ENCODE data around the gene CSMD2. TPM values are rescaled to one million over a fixed set of nuclear protein-coding genes. Genes with fewer than 3 reads are reported as not detected.

Gene CSMD2
- polyA plus RNA-seq, 2 donors = 0.02 to 0.08 TPM

DNA sequence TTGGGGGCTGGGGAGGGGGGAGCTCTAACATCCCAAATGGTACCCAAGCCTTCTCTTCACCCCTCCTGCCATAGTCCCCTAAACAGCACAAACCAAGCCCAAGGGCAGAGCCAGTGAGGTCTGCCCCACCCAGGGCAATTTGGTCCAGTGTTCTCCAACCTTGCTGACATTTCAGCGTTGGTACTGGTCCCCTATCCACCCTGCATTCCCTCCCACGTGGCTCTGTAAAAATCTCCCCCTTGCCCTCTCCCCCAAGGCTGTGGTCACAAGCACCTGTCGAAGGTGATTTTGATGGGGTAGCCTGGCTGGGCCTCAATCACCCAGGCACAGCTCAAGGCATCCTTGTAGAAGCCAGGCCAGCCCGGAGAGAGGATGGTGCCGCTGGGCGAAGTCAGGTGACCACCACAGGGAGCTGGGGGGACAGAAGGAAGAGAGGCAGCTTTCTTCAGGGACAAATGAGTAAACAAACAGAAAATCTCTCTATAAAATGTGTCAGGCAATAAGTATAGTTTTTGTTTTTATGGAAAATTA, 438.7 kb downstream of the CSMD2 start:
- Histone ChIP-seq H3K36me3 (ENCODE audit: control insufficient read depth in 2 of 2, insufficient read depth in 2 of 2, low read length in 1 of 2) (no peaks in the 10 kb centered on the region), H3K27ac (ENCODE audit: low read depth in 2 of 2, low read length in 1 of 2) (no peak overlapping the region), H3K9me3 (ENCODE audit: control insufficient read depth in 2 of 2, insufficient read depth in 1 of 2, low read depth in 1 of 2, low read length in 1 of 2) (no peaks in the 10 kb centered on the region), H3K4me1 (ENCODE audit: control insufficient read depth in 2 of 2, insufficient read depth in 2 of 2, low read length in 1 of 2) (no peaks in the 10 kb centered on the region), H3K4me3 (ENCODE audit: low read depth in 1 of 2, low read length in 2 of 2) (no peak overlapping the region), H3K27me3 (ENCODE audit: control insufficient read depth in 1 of 2, insufficient read depth in 2 of 2, low read length in 2 of 2) (no peaks in the 10 kb centered on the region)
- WGBS, 2 donors = 82% methylated on average over 6 of the region's 6 CpGs

DNA sequence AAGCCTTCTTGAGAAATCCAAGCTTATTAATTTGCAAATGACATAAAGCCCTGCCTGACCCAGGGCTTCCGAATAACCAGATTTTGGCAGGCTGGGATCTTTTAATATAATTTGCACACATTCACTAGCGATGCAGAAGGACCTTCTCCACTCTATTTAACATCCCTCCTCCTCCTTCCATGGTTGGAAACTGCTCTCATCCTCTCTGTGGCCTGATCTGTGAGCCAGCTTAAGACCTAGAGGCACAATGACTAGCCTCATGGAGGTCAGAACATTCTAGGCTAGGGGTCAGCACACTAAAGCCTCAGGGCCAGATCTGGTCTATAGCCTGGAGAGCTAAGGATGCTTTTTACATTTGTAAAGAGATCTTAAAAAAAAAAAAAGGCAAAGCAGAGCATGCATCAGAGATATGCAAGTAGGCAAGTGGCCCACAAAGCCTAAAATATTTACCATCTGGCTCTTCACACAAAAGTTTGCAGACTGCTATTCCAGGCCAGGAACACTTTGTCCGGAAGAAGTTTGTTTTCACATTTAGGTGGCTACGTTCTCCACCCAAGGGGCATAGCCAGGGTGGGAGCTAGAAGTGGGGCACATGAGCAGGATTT, 439.4 kb downstream of the CSMD2 start:
- H3K9me3 ChIP-seq (ENCODE audit: control insufficient read depth in 2 of 2, insufficient read depth in 1 of 2, low read depth in 1 of 2, low read length in 1 of 2) = no peaks in the 10 kb centered on the region
- no peaks in the 10 kb centered on the region for H3K4me1 ChIP-seq (ENCODE audit: control insufficient read depth in 2 of 2, insufficient read depth in 2 of 2, low read length in 1 of 2)
- no peak overlapping the region for H3K4me3 ChIP-seq (ENCODE audit: low read depth in 1 of 2, low read length in 2 of 2)
- no peaks in the 10 kb centered on the region for H3K27me3 ChIP-seq (ENCODE audit: control insufficient read depth in 1 of 2, insufficient read depth in 2 of 2, low read length in 2 of 2)
- H3K27ac ChIP-seq (ENCODE audit: low read depth in 2 of 2, low read length in 1 of 2) = no peak overlapping the region
- 72 to 80% methylated on average over 4 of the region's 4 CpGs for WGBS, 2 donors
- no peaks in the 10 kb centered on the region for H3K36me3 ChIP-seq (ENCODE audit: control insufficient read depth in 2 of 2, insufficient read depth in 2 of 2, low read length in 1 of 2)

DNA sequence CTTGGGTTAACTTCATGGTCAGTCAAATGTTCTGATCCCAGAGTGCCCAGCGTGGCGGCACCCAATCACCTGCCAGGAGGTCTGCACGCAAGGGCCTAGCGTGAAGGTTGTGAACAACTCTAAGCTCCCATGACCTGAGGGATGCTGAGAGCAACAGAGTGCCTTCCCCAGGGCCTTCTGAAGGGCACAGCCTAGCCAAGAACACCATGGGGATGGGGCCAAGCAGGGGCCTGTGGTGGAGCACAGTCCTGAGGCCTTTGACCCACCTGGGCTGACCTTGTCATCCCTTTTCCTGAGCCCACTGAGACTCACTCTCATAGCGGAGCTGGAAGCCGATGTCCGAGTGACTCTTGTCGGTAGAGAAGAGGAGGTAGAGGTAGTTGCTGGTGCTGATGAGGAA, 440.0 kb downstream of the CSMD2 start:
- H3K4me3 ChIP-seq (ENCODE audit: low read depth in 1 of 2, low read length in 2 of 2) = no peak overlapping the region
- no peak overlapping the region for H3K27ac ChIP-seq (ENCODE audit: low read depth in 2 of 2, low read length in 1 of 2)
- no peaks in the 10 kb centered on the region for H3K9me3 ChIP-seq (ENCODE audit: control insufficient read depth in 2 of 2, insufficient read depth in 1 of 2, low read depth in 1 of 2, low read length in 1 of 2)
- WGBS, 2 donors = 95 to 97% methylated on average over 8 of the region's 8 CpGs
- H3K27me3 ChIP-seq (ENCODE audit: control insufficient read depth in 1 of 2, insufficient read depth in 2 of 2, low read length in 2 of 2) = no peaks in the 10 kb centered on the region
- H3K36me3 ChIP-seq (ENCODE audit: control insufficient read depth in 2 of 2, insufficient read depth in 2 of 2, low read length in 1 of 2) = no peaks in the 10 kb centered on the region
- H3K4me1 ChIP-seq (ENCODE audit: control insufficient read depth in 2 of 2, insufficient read depth in 2 of 2, low read length in 1 of 2) = no peaks in the 10 kb centered on the region

DNA sequence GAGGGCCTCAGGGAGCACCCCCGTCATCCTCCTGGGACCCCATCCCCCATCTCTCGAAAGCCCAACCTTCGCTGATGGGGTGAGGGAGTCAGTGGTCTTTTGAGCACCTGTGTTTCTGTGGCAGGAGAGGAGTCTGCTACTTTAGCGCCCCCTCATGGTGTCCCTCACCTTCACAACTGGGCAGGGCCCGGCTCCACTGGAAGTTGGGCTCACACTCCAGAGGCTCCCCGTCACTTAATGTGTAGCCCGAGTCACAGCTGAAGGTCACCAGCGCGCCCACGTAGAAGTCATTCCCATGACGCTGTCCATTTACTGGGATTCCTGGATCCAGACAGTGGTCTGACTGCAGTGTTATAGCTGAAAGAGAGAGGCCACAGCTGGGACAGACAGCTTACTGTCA, 440.7 kb downstream of the CSMD2 start:
- WGBS, 2 donors = 91 to 92% methylated on average over 11 of the region's 11 CpGs
- H3K27me3 ChIP-seq (ENCODE audit: control insufficient read depth in 1 of 2, insufficient read depth in 2 of 2, low read length in 2 of 2) = no peaks in the 10 kb centered on the region
- H3K9me3 ChIP-seq (ENCODE audit: control insufficient read depth in 2 of 2, insufficient read depth in 1 of 2, low read depth in 1 of 2, low read length in 1 of 2) = no peaks in the 10 kb centered on the region
- H3K36me3 ChIP-seq (ENCODE audit: control insufficient read depth in 2 of 2, insufficient read depth in 2 of 2, low read length in 1 of 2) = no peaks in the 10 kb centered on the region
- H3K27ac ChIP-seq (ENCODE audit: low read depth in 2 of 2, low read length in 1 of 2) = no peak overlapping the region
- no peaks in the 10 kb centered on the region for H3K4me1 ChIP-seq (ENCODE audit: control insufficient read depth in 2 of 2, insufficient read depth in 2 of 2, low read length in 1 of 2)
- H3K4me3 ChIP-seq (ENCODE audit: low read depth in 1 of 2, low read length in 2 of 2) = no peak overlapping the region

DNA sequence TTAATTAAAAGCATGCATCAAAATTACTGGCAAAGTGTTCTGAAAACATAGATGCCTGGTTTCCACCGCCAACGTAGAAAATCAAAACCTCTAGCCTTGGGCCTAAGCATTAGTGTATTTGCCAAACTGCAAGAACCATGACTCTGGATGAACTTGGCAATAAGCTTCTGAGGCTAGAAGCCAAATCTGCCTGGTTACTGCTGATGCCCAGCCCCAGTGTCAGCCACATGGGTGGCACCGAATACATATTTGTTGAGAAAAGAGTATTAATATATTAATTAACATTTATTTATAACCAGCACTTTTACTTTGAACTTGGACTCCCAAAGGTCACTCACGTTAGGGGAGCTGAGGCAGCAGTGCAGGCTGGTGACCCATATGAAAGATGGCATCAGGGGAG, 441.8 kb downstream of the CSMD2 start:
- H3K27ac ChIP-seq (ENCODE audit: low read depth in 2 of 2, low read length in 1 of 2) = no peak overlapping the region
- no peaks in the 10 kb centered on the region for H3K36me3 ChIP-seq (ENCODE audit: control insufficient read depth in 2 of 2, insufficient read depth in 2 of 2, low read length in 1 of 2)
- no peaks in the 10 kb centered on the region for H3K27me3 ChIP-seq (ENCODE audit: control insufficient read depth in 1 of 2, insufficient read depth in 2 of 2, low read length in 2 of 2)
- no peaks in the 10 kb centered on the region for H3K9me3 ChIP-seq (ENCODE audit: control insufficient read depth in 2 of 2, insufficient read depth in 1 of 2, low read depth in 1 of 2, low read length in 1 of 2)
- no peaks in the 10 kb centered on the region for H3K4me1 ChIP-seq (ENCODE audit: control insufficient read depth in 2 of 2, insufficient read depth in 2 of 2, low read length in 1 of 2)
- WGBS, 2 donors = 48 to 55% methylated on average over 4 of the region's 4 CpGs
- H3K4me3 ChIP-seq (ENCODE audit: low read depth in 1 of 2, low read length in 2 of 2) = no peak overlapping the region

DNA sequence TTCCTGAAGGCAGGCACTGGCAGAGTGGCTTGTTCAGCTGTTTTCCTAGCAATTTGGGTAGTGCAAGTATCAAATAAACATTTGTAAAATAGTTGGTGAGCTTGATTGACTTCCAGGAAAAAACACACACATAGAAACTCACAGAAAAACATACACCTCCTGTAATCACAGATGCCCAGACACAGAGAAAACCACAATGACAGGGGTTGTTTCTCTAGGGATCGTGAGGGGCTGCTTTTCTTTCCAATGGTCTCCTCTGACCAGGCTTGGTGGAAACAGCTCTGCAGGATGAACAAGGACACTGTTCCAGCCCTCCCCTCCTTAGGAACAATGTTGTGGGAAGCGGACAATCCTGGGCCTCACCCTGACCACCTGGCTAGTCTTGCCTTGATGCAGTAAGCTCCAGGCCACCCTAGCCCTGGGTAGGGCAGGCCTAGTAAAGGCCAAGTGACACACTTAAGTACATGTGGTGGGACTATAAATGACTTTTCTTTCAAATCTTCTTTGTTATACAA, 443.7 kb downstream of the CSMD2 start:
- H3K4me3 ChIP-seq (ENCODE audit: low read depth in 1 of 2, low read length in 2 of 2) = no peak overlapping the region
- H3K36me3 ChIP-seq (ENCODE audit: control insufficient read depth in 2 of 2, insufficient read depth in 2 of 2, low read length in 1 of 2) = no peaks in the 10 kb centered on the region
- H3K9me3 ChIP-seq (ENCODE audit: control insufficient read depth in 2 of 2, insufficient read depth in 1 of 2, low read depth in 1 of 2, low read length in 1 of 2) = no peaks in the 10 kb centered on the region
- WGBS, 2 donors = 85 to 88% methylated on average over 2 of the region's 2 CpGs
- no peaks in the 10 kb centered on the region for H3K4me1 ChIP-seq (ENCODE audit: control insufficient read depth in 2 of 2, insufficient read depth in 2 of 2, low read length in 1 of 2)
- no peak overlapping the region for H3K27ac ChIP-seq (ENCODE audit: low read depth in 2 of 2, low read length in 1 of 2)
- no peaks in the 10 kb centered on the region for H3K27me3 ChIP-seq (ENCODE audit: control insufficient read depth in 1 of 2, insufficient read depth in 2 of 2, low read length in 2 of 2)

DNA sequence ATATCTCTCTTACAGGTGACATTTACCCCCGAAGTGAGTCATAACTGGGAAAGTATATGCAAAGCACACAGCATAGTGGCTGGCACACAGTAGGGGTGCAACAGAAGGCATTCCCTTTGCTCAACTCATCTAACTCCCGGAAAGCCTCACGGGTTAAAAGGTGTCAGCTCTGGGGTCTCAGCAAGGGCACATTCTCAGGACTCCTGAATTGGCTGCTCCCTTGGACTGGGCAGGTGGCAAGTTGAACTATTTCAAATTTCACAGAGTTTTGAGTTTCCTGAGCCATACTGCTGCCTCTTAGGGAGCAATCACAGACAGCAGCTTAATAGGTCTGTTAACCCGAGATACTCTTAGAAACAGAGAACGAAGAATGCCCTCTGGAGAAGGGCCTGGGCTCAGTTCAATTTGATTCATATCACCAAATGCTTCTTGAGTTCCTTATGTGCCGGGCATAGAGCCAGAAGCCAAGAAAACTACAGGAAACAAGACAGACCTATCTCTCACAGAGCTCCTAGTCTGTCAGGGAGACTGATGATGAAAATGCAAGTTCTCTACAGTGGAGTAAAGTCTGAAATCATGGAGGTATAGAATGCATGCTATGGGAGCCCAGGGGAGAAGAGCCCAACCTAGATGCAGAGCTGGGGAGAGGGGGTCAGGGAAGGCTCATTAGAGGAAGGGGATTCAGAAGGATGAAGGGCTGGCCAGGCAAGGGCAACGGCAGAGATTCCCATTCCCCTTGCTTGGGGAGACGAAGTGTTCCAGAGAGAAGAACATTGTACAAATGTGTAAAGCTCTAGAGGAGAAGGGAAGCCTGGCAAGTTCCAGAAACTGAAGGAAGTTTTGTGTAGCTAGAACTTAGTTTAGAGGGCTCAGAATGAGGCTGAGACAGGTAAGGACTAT, 445.0 kb downstream of the CSMD2 start:
- Histone ChIP-seq H3K36me3 (ENCODE audit: control insufficient read depth in 2 of 2, insufficient read depth in 2 of 2, low read length in 1 of 2) (no peaks in the 10 kb centered on the region), H3K9me3 (ENCODE audit: control insufficient read depth in 2 of 2, insufficient read depth in 1 of 2, low read depth in 1 of 2, low read length in 1 of 2) (no peaks in the 10 kb centered on the region), H3K4me1 (ENCODE audit: control insufficient read depth in 2 of 2, insufficient read depth in 2 of 2, low read length in 1 of 2) (no peaks in the 10 kb centered on the region), H3K4me3 (ENCODE audit: low read depth in 1 of 2, low read length in 2 of 2) (no peak overlapping the region), H3K27me3 (ENCODE audit: control insufficient read depth in 1 of 2, insufficient read depth in 2 of 2, low read length in 2 of 2) (no peaks in the 10 kb centered on the region), H3K27ac (ENCODE audit: low read depth in 2 of 2, low read length in 1 of 2) (no peak overlapping the region)
- 68 to 69% methylated on average over 8 of the region's 8 CpGs for WGBS, 2 donors

DNA sequence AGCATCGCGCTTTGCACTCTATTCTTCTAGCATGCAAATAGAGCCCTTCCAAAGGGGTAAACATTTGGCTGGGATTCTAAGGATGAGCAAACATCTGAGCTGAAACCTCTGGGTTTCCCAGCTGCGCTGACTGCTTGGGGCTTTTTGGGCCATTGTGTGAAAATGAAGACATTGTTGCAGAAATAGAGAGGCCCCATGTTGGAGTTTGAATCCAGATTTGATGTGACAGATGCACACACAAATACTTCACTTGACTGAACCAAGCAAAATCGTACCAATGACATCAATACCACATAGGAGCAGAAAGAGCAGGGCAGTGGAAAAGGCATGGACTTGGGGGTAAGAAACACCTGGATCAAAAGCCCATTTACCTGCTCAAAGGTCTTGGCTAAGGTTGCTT, 445.7 kb downstream of the CSMD2 start:
- 58 to 68% methylated on average over 4 of the region's 4 CpGs for WGBS, 2 donors

DNA sequence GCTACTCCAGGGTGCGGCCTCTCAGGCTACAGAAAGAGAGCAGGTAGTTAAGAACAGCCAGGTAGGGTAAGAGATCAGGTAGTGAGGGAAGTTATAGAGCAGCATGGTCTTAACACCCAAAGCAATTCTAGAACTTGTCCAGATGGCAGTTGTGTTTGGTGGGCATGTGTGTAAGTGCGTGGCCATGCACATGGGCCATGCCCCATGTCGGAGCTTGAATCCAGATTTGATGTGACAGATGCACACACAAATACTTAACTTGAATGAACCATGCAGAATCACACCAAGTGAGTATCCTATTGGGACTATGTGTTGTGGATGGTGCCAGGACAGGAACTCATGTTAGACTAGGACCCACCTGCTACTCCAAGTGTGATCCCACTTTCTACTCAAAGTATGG, 446.8 kb downstream of the CSMD2 start:
- Histone ChIP-seq H3K27ac (ENCODE audit: low read depth in 2 of 2, low read length in 1 of 2) (no peak overlapping the region), H3K27me3 (ENCODE audit: control insufficient read depth in 1 of 2, insufficient read depth in 2 of 2, low read length in 2 of 2) (no peaks in the 10 kb centered on the region), H3K36me3 (ENCODE audit: control insufficient read depth in 2 of 2, insufficient read depth in 2 of 2, low read length in 1 of 2) (no peaks in the 10 kb centered on the region), H3K4me1 (ENCODE audit: control insufficient read depth in 2 of 2, insufficient read depth in 2 of 2, low read length in 1 of 2) (no peaks in the 10 kb centered on the region), H3K4me3 (ENCODE audit: low read depth in 1 of 2, low read length in 2 of 2) (no peak overlapping the region), H3K9me3 (ENCODE audit: control insufficient read depth in 2 of 2, insufficient read depth in 1 of 2, low read depth in 1 of 2, low read length in 1 of 2) (no peaks in the 10 kb centered on the region)
- 90 to 97% methylated on average over 3 of the region's 3 CpGs for WGBS, 2 donors

More for the DNA sequence above, 445.7 kb downstream of the CSMD2 start:
- H3K9me3 ChIP-seq (ENCODE audit: control insufficient read depth in 2 of 2, insufficient read depth in 1 of 2, low read depth in 1 of 2, low read length in 1 of 2) = no peaks in the 10 kb centered on the region
- H3K36me3 ChIP-seq (ENCODE audit: control insufficient read depth in 2 of 2, insufficient read depth in 2 of 2, low read length in 1 of 2) = no peaks in the 10 kb centered on the region
- no peak overlapping the region for H3K27ac ChIP-seq (ENCODE audit: low read depth in 2 of 2, low read length in 1 of 2)
- H3K4me3 ChIP-seq (ENCODE audit: low read depth in 1 of 2, low read length in 2 of 2) = no peak overlapping the region
- no peaks in the 10 kb centered on the region for H3K27me3 ChIP-seq (ENCODE audit: control insufficient read depth in 1 of 2, insufficient read depth in 2 of 2, low read length in 2 of 2)
- no peaks in the 10 kb centered on the region for H3K4me1 ChIP-seq (ENCODE audit: control insufficient read depth in 2 of 2, insufficient read depth in 2 of 2, low read length in 1 of 2)
